Keratinocyte (primary cell): ENCODE measurements around the gene SULT4A1. TPM values are rescaled to one million over a fixed set of nuclear protein-coding genes. Genes with fewer than 3 reads are reported as not detected.

Experiments used
- DNase-seq: peaks from one replicate; pipeline ENCODE4 v3.0.0-alpha.2; 2011; ENCODE audit warnings: low read depth, missing footprints, low spot score
- FAIRE-seq: peaks from 2 replicates; lab custom pipeline; 2011; peaks lifted over from hg19 to GRCh38; lab: Jason Lieb, UNC
- H2AFZ ChIP-seq: 2 replicates; pipeline ENCODE4 v1.6.0; 2012; ENCODE audit warnings: low read length, control low read depth, inconsistent platforms; ENCODE audit not compliant: control insufficient read depth
- H3K27ac ChIP-seq: 2 replicates; pipeline ENCODE4 v1.5.1; 2011; ENCODE audit warnings: low read length; ENCODE audit not compliant: control insufficient read depth, insufficient read depth
- H3K27me3 ChIP-seq: 3 replicates; pipeline ENCODE4 v1.6.0; 2011; ENCODE audit warnings: low read length; ENCODE audit not compliant: control insufficient read depth, insufficient read depth; ENCODE audit errors: extremely low read depth
- H3K36me3 ChIP-seq, 2 experiments: 2 replicates in 1 of 2; 3 replicates in 1 of 2; pipeline ENCODE4 v1.5.1; 2011; ENCODE audit warnings: low read length in 2 of 2, mild to moderate bottlenecking in 1 of 2; ENCODE audit not compliant: control insufficient read depth in 2 of 2, insufficient read depth in 2 of 2; ENCODE audit errors: extremely low read depth in 1 of 2
- H3K4me1 ChIP-seq: 3 replicates; pipeline ENCODE4 v1.5.1; 2011; ENCODE audit warnings: low read length; ENCODE audit not compliant: control insufficient read depth, insufficient read depth; ENCODE audit errors: extremely low read depth
- H3K4me2 ChIP-seq: 3 replicates; pipeline ENCODE4 v1.6.0; 2011; ENCODE audit warnings: low read depth, low read length; ENCODE audit not compliant: control insufficient read depth, insufficient read depth; ENCODE audit errors: extremely low read depth
- H3K4me3 ChIP-seq, 3 experiments: fragments of 200-600 bp in 1 of 3; sonication (generic) in 1 of 3; 2 replicates in 2 of 3; 3 replicates in 1 of 3; pipeline ENCODE4 v1.5.1; 2011 to 2016; ENCODE audit warnings: low read length in 3 of 3, mild to moderate bottlenecking in 3 of 3, control low read depth in 2 of 3, inconsistent platforms in 1 of 3, low read depth in 1 of 3, mixed read lengths in 1 of 3, mixed run types in 1 of 3, moderate library complexity in 1 of 3; ENCODE audit not compliant: control insufficient read depth in 2 of 3, insufficient read depth in 2 of 3; ENCODE audit errors: extremely low read depth in 1 of 3
- H3K79me2 ChIP-seq: 2 replicates; pipeline ENCODE4 v1.6.0; 2012; ENCODE audit warnings: low read length; ENCODE audit not compliant: control insufficient read depth, insufficient read depth
- H3K9ac ChIP-seq: 3 replicates; pipeline ENCODE4 v1.6.0; 2011; ENCODE audit warnings: low read length; ENCODE audit not compliant: control insufficient read depth, insufficient read depth; ENCODE audit errors: extremely low read depth
- H3K9me1 ChIP-seq: 3 replicates; pipeline ENCODE4 v1.6.0; 2011; ENCODE audit warnings: low read length; ENCODE audit not compliant: control insufficient read depth, insufficient read depth; ENCODE audit errors: extremely low read depth
- H3K9me3 ChIP-seq: 2 replicates; pipeline ENCODE4 v1.5.1; 2012; ENCODE audit warnings: low read depth, low read length; ENCODE audit not compliant: control insufficient read depth
- H4K20me1 ChIP-seq: 3 replicates; pipeline ENCODE4 v1.6.0; 2011; ENCODE audit warnings: low read length; ENCODE audit not compliant: control insufficient read depth, insufficient read depth; ENCODE audit errors: extremely low read depth
- EZH2 ChIP-seq: IDR thresholded peaks from one replicate; pipeline ENCODE4 v1.6.1; 2012; ENCODE audit warnings: inconsistent platforms, mild to moderate bottlenecking, low read length, moderate library complexity
- dilution Hi-C: fragments of 300-500 bp; cut with MboI; formaldehyde crosslinking; loops from one replicate; pipeline ENCODE4 v1.7.0; 2020; ENCODE audit warnings: low sequenced_read_pairs; ENCODE audit not compliant: extremely low pct_ligation_motif_present
- polyA plus RNA-seq, 5 experiments: library from polyadenylated mRNA; depleted of rRNA in 3 of 5; stranded (reverse) in 3 of 5; stranded (forward) in 1 of 5; unstranded in 1 of 5; fragments of >200 nt; gene quantifications; 1 replicate in 1 of 5; 2 replicates in 3 of 5; 3 replicates in 1 of 5; pipeline versions ENCODE4 v1.2.1 to v1.2.3, GENCODE V29; 2011 to 2012; ENCODE audit warnings: missing spikeins in 2 of 5, low read depth in 1 of 5, low replicate concordance in 1 of 5
- TF ChIP-seq, protein P1 (sequence below), 3 experiments: IDR thresholded peaks in 1 of 3; conservative IDR thresholded peaks in 1 of 3; optimal IDR thresholded peaks in 1 of 3; 2 replicates in 2 of 3; 3 replicates in 1 of 3; pipeline versions ENCODE3 to v1.5.1; 2011; ENCODE audit warnings: low read length in 3 of 3, mild to moderate bottlenecking in 3 of 3, moderate library complexity in 2 of 3, control low read depth in 1 of 3, inconsistent platforms in 1 of 3; ENCODE audit not compliant: insufficient read depth in 2 of 3; ENCODE audit errors: extremely low read depth in 1 of 3

SULT4A1 gene
- polyA plus RNA-seq, 1 donor (not counting 4 experiments of a cell fraction or from before 2014, with no cell fraction given): 0.26 TPM

DNA sequence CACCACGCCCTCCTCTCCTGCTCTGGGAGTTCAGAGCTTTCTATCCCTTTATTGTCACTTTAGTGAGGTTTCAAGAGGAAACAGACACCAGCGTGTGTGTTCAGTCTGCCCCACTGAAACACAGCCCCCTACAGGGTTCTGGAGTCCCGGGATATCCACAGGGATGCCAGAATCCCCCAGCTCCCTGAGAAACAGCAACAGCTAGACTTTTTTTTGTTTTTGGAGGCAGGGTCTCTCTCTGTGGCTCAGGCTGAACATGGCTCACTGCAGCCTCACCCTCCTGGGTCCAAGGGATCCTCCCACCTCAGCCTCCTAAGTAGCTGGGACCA lies 10.4 kb downstream of the SULT4A1 start:
- no peaks in the 10 kb centered on the region for H3K36me3 ChIP-seq
- no peak overlapping the region for H3K4me2 ChIP-seq
- dilution Hi-C loops: no loop called here
- H3K4me3 ChIP-seq: no peak overlapping the region
- no peaks in the 10 kb centered on the region for H3K79me2 ChIP-seq
- FAIRE-seq: no peak
- H3K4me1 ChIP-seq: no peaks in the 10 kb centered on the region
- H2AFZ ChIP-seq: no peak overlapping the region
- H3K9ac ChIP-seq: no peak overlapping the region
- DNase-seq: no peak
- TF ChIP-seq, protein P1, sequence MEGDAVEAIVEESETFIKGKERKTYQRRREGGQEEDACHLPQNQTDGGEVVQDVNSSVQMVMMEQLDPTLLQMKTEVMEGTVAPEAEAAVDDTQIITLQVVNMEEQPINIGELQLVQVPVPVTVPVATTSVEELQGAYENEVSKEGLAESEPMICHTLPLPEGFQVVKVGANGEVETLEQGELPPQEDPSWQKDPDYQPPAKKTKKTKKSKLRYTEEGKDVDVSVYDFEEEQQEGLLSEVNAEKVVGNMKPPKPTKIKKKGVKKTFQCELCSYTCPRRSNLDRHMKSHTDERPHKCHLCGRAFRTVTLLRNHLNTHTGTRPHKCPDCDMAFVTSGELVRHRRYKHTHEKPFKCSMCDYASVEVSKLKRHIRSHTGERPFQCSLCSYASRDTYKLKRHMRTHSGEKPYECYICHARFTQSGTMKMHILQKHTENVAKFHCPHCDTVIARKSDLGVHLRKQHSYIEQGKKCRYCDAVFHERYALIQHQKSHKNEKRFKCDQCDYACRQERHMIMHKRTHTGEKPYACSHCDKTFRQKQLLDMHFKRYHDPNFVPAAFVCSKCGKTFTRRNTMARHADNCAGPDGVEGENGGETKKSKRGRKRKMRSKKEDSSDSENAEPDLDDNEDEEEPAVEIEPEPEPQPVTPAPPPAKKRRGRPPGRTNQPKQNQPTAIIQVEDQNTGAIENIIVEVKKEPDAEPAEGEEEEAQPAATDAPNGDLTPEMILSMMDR (optimal IDR thresholded peaks at IDR 0.05 in 1 of 3, IDR thresholded peaks at IDR 0.05 in 1 of 3, conservative IDR thresholded peaks at IDR 0.05 in 1 of 3; ENCODE audit: extremely low read depth in 1 of 3, insufficient read depth in 2 of 3, low read length in 3 of 3): no peak
- TF ChIP-seq EZH2: no peak
- no peaks in the 10 kb centered on the region for H3K9me3 ChIP-seq
- no peaks in the 10 kb centered on the region for H3K9me1 ChIP-seq
- no peaks in the 10 kb centered on the region for H4K20me1 ChIP-seq
- H3K27ac ChIP-seq: no peak overlapping the region
- peaks cover 38% of the 10 kb centered on the region for H3K27me3 ChIP-seq

DNA sequence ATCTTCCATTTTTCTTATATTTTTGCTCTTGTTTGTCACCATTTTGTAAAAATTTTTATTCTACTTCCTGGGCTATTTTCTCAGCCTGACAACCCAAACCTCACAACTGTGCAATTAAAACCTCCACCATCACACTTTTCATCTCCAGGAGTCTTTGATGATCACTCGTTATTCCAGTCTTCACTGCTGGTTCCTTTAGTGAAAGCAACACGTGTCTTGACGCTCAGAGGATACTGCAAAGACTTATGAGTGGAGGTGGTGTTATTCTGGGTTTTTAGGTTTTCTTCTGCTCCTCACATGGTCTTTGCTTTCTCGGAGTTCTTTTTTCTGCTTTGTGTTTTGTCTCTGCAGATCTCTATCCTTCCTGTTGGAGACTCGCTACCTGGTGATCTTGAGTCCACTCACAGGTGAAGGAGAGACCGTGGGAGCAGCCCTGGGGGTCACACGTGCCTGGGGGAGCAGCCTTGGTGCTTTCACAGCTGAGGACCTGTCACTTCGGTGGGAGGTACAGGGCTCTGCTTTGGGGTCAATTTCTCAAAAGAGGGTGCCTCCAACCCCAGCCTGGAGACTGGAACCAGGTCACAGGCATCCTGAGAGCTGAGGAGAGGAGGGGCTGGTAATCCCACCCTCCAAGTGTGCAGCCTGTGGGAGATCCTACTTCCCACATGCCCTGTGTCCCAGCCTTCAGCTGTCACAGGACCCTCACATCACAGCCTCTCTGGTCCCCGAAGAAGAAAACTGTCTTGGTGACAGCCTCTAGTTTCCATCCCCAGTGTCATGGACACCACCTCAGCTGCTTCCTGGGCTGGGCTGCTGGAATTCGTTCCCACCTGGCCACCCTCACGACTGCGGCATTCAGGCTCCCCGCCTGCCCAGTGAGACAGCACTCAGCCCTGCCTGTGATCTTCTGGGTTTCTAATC lies 11.0 kb downstream of the SULT4A1 start:
- no peak overlapping the region for H2AFZ ChIP-seq
- H3K9ac ChIP-seq: no peak overlapping the region
- H3K36me3 ChIP-seq: no peaks in the 10 kb centered on the region
- no peak overlapping the region for H3K4me3 ChIP-seq
- H3K9me3 ChIP-seq: no peaks in the 10 kb centered on the region
- H3K4me2 ChIP-seq: no peak overlapping the region
- H3K4me1 ChIP-seq: no peaks in the 10 kb centered on the region
- no peak for TF ChIP-seq EZH2
- TF ChIP-seq, protein P1 (optimal IDR thresholded peaks at IDR 0.05 in 1 of 3, IDR thresholded peaks at IDR 0.05 in 1 of 3, conservative IDR thresholded peaks at IDR 0.05 in 1 of 3; ENCODE audit: extremely low read depth in 1 of 3, insufficient read depth in 2 of 3, low read length in 3 of 3): no peak
- peaks cover 38% of the 10 kb centered on the region for H3K27me3 ChIP-seq
- dilution Hi-C loops: no loop called here
- H3K27ac ChIP-seq: no peak overlapping the region
- FAIRE-seq (no peak), DNase-seq (no peak)
- no peaks in the 10 kb centered on the region for H4K20me1 ChIP-seq
- no peaks in the 10 kb centered on the region for H3K79me2 ChIP-seq
- no peaks in the 10 kb centered on the region for H3K9me1 ChIP-seq
